Spleen (tissue), 11 donors: ENCODE results near the gene CLEC16A. TPM values are rescaled to one million over a fixed set of nuclear protein-coding genes. Genes with fewer than 3 reads are reported as not detected.

Experiments
- DNase-seq: peaks from one replicate; pipeline ENCODE4 v3.0.0-alpha.2; 2020
- H3K27ac ChIP-seq, 8 donors: fragments of 200-600 bp; sonication (generic) in 7 of 8; 1 replicate in 4 of 8; 2 replicates in 4 of 8; pipeline versions ENCODE4 v1.5.0 to v1.8.0; 2016 to 2021; ENCODE audit warnings: inconsistent platforms in 4 of 8, mild to moderate bottlenecking in 4 of 8, moderate library complexity in 1 of 8
- H3K27me3 ChIP-seq, 7 donors: fragments of 200-600 bp; sonication (generic) in 6 of 7; replicated peaks in 1 of 7; 1 replicate in 4 of 7; 2 replicates in 3 of 7; pipeline versions ENCODE4 v1.5.0 to v1.8.0; 2016 to 2021; ENCODE audit warnings: inconsistent platforms in 3 of 7, mild to moderate bottlenecking in 1 of 7
- H3K36me3 ChIP-seq, 6 donors: fragments of 200-600 bp; sonication (generic) in 5 of 6; 1 replicate in 4 of 6; 2 replicates in 2 of 6; pipeline versions ENCODE4 v1.5.0 to v1.8.0; 2016 to 2021; ENCODE audit warnings: inconsistent platforms in 2 of 6
- H3K4me1 ChIP-seq, 6 donors: fragments of 200-600 bp; sonication (generic) in 5 of 6; 1 replicate in 3 of 6; 2 replicates in 3 of 6; pipeline versions ENCODE4 v1.5.0 to v1.8.0; 2016 to 2021; ENCODE audit warnings: inconsistent platforms in 3 of 6
- H3K4me3 ChIP-seq, 8 donors: fragments of 200-600 bp; sonication (generic) in 7 of 8; 1 replicate in 4 of 8; 2 replicates in 4 of 8; pipeline versions ENCODE4 v1.5.0 to v1.8.0; 2016 to 2021; ENCODE audit warnings: inconsistent platforms in 4 of 8, mild to moderate bottlenecking in 4 of 8, moderate library complexity in 2 of 8
- H3K9me3 ChIP-seq, 8 donors: fragments of 200-600 bp; sonication (generic) in 7 of 8; 1 replicate in 4 of 8; 2 replicates in 4 of 8; pipeline versions ENCODE4 v1.5.0 to v1.8.0; 2016 to 2021; ENCODE audit warnings: inconsistent platforms in 4 of 8
- POLR2A ChIP-seq, 3 donors: fragments of 450-650 bp; IDR thresholded peaks; one replicate each; pipeline ENCODE4 v1.5.1; 2017; ENCODE audit warnings: antibody characterized with exemption in 3 of 3, mild to moderate bottlenecking in 1 of 3
- POLR2AphosphoS5 ChIP-seq, 3 donors: sonication (generic); formaldehyde crosslinking; IDR thresholded peaks; one replicate each; pipeline ENCODE4 v1.5.1; 2017; ENCODE audit warnings: antibody characterized with exemption in 3 of 3
- WGBS, 5 donors: extraction: QIAGEN DNeasy Blood & Tissue Kit in 3 of 5; methylation state at CpG; one replicate each; pipeline versions ENCODE4 v1.1.5 to v1.1.7; 2013 to 2018; 5-methylcytosine and 5-hydroxymethylcytosine counted together
- intact Hi-C: fragments of 100-400 bp; cut with DNase I; formaldehyde crosslinking; loops from one replicate; pipeline ENCODE4 v1.15.0; 2023; ENCODE audit warnings: low total_unique reads
- polyA plus RNA-seq, 3 donors: library from polyadenylated mRNA; stranded (reverse); fragments of 200-250 nt; gene quantifications; one replicate each; pipeline ENCODE4 v1.2.1, GENCODE V29; 2013
- total RNA-seq, 7 donors: library from RNA; depleted of rRNA in 3 of 7; stranded (reverse); fragments of >200 nt in 3 of 7; fragmentation: NEBNext Ultra II Directional in 4 of 7; extraction: Animal tissue kit (Norgen Biotek cat#: 25700) in 4 of 7; gene quantifications; one replicate each; pipeline versions ENCODE4 v1.1.0 to v1.2.1, GENCODE V29; 2016 to 2021
- TF ChIP-seq, protein P1 (sequence below), 11 experiments: fragments of 200-600 bp in 7 of 11; fragments of 450-650 bp in 4 of 11; sonication (generic) in 4 of 11; IDR thresholded peaks in 8 of 11; conservative IDR thresholded peaks in 3 of 11; 1 replicate in 7 of 11; 2 replicates in 4 of 11; pipeline versions ENCODE4 v1.4.0 to v1.8.0; 2016 to 2021; ENCODE audit warnings: antibody characterized with exemption in 11 of 11, inconsistent platforms in 4 of 11, mild to moderate bottlenecking in 1 of 11
- donor health status: healthy with polysubstance abuse.
- donor health status: DM: no; HTN: no; CAD: no; lungs with moderate emphysema.
- donor health status: DM: no; HTN: no; CAD: no.
- donor health status: Bipolar disorder and iron deficiency.
- donor health status: healthy.
- donor health status: DM: no; HTN: no; CAD: no.
- donor health status: DM: yes; HTN: yes; CAD: no.

Gene CLEC16A
- total and polyA plus RNA-seq, 10 donors = 7.3 to 54.6 (median 35.1) TPM

DNA sequence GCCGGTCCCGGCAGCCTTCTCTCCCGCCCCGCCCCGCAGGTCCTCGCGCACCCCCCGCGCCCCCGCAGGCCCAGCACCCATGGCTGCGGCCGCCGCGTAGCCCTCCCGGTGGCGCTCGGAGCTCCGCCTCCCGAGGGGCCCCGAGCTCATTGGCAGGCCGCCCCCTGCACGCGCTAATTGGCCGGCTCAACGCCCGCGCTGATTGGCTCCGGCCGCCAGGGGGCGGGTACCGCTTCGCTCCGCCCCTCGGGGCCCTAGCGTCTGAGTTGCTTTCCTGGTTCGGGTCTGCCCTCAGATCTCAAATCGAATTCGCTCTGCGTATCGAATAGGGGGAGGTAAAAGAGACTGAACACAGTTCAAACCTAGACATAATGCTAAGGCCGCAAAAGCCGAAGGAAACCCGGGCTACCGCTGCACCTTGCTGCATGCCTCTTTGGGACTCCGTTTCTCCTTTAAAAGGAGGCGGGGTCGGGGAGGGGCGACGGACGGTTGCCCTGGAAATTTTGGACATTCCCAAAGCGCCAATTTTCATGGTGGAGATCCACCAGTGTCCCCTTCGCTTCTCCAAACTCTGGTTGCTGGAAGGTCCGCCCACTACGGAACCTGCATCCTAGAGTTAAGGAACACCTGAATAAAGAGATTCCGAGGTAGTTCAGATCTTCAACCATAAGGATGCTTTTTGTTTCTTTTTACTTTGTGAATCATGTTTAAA is 1.9 kb upstream of the CLEC16A start, which contains the start of gene DEXI:
Gene DEXI, minus strand, starts transcription at position 117 of the 712 bp plus-strand sequence. CDS start 463 bp downstream, outside the sequence.
- peak; percentile 97 for DNase-seq
- Histone ChIP-seq H3K36me3 (no peaks in the 10 kb centered on the region), H3K27me3 (no peaks in the 10 kb centered on the region), H3K27ac (peak within 1 kb of the TSS; percentile 71 to 92 (median 86)), H3K4me3 (peak within 1 kb of the TSS; percentile 65 to 93 (median 82)), H3K4me1 (peaks cover 56 to 92% (median 87%) of the 10 kb centered on the region in 6 donors), H3K9me3 (no peaks in the 10 kb centered on the region)
- peak; percentile 94 to 96 (median 96) for TF ChIP-seq POLR2AphosphoS5 (IDR thresholded peaks at IDR 0.05)
- peak in 1 of 3 donors; percentile 27 for TF ChIP-seq POLR2A (IDR thresholded peaks at IDR 0.05)
- TF ChIP-seq, protein P1, sequence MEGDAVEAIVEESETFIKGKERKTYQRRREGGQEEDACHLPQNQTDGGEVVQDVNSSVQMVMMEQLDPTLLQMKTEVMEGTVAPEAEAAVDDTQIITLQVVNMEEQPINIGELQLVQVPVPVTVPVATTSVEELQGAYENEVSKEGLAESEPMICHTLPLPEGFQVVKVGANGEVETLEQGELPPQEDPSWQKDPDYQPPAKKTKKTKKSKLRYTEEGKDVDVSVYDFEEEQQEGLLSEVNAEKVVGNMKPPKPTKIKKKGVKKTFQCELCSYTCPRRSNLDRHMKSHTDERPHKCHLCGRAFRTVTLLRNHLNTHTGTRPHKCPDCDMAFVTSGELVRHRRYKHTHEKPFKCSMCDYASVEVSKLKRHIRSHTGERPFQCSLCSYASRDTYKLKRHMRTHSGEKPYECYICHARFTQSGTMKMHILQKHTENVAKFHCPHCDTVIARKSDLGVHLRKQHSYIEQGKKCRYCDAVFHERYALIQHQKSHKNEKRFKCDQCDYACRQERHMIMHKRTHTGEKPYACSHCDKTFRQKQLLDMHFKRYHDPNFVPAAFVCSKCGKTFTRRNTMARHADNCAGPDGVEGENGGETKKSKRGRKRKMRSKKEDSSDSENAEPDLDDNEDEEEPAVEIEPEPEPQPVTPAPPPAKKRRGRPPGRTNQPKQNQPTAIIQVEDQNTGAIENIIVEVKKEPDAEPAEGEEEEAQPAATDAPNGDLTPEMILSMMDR (IDR thresholded peaks at IDR 0.05 in 8 of 11, conservative IDR thresholded peaks at IDR 0.05 in 3 of 11) = peak in 8 of 11 experiments; percentile 14 to 67 (median 56)
- 5 to 7% (median 6%) methylated on average over 49 to 55 of the region's 55 CpGs for WGBS, 5 donors
- intact Hi-C loops = no loop called here

DNA sequence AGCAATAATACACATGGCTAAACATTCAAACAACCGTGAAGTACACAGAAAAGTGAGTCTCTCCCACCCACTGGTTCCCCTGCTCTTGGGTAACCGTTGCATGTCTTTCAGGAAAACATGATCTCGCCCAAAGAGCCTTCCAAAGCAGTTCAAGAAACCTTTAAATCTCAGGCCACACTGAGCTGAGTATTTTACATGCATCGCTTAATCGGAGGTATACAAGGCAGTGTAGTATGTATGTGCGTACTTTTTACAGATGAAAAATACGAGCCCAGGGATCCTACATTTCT is 1.4 kb upstream of the CLEC16A start:
- H3K4me1 ChIP-seq = peaks cover 51 to 91% (median 83%) of the 10 kb centered on the region in 6 donors
- intact Hi-C loops = no loop called here
- TF ChIP-seq POLR2AphosphoS5 (IDR thresholded peaks at IDR 0.05) = no peak
- TF ChIP-seq POLR2A (IDR thresholded peaks at IDR 0.05) = no peak
- TF ChIP-seq, protein P1 (IDR thresholded peaks at IDR 0.05 in 8 of 11, conservative IDR thresholded peaks at IDR 0.05 in 3 of 11) = no peak

DNA sequence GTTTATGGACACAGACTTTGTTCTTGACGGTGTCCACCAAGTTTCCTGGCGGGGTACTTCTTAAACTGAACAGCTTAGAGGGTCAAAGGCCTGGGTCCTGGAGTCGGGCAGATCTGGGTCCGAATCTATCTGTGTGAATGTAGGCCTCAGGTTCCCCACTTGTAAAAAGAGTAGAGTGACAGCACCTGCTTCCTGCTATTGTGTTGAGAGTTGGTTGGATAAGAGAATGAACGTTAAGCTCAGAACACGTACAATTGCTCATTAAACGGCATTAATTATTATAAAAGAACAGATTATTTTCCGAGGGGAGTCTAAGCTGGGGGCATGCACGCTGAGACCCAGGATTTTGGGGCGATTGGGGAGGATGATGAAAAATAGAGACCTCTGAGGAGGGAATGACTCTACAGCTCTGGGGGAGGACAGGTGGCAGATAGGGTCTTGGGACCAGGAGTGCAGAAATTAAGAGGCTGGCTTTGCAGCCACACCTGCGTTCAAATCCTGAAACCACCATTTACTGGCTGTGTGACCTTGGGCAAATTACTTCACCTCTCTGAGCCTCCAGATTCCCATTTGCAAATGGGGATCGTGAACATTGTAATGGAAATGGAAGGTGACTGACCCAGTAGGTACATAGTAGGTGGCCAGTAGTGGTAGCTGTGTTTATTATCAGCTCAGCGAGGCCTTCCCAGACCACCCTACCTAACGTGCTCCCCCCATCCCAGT is 862 bp downstream of the CLEC16A start:
- Histone ChIP-seq H3K4me3 (peak overlapping the region; percentile 56 to 98 (median 86)), H3K27ac (peak overlapping the region in 6 of 8 donors; percentile 77 to 93 (median 84)), H3K27me3 (no peaks in the 10 kb centered on the region), H3K4me1 (peaks cover 42 to 91% (median 83%) of the 10 kb centered on the region in 6 donors), H3K9me3 (no peaks in the 10 kb centered on the region), H3K36me3 (no peaks in the 10 kb centered on the region)
- TF ChIP-seq POLR2AphosphoS5 (IDR thresholded peaks at IDR 0.05) (no peak), POLR2A (IDR thresholded peaks at IDR 0.05) (no peak)
- TF ChIP-seq, protein P1 (IDR thresholded peaks at IDR 0.05 in 8 of 11, conservative IDR thresholded peaks at IDR 0.05 in 3 of 11) = no peak
- DNase-seq = no peak
- 28 to 41% (median 33%) methylated on average over 14 of the region's 14 CpGs for WGBS, 5 donors
- intact Hi-C loops = no loop called here

More for the DNA sequence above, 1.4 kb upstream of the CLEC16A start:
- WGBS, 5 donors = 77 to 88% (median 86%) methylated on average over 7 of the region's 7 CpGs
- peak overlapping the region in 5 of 8 donors; percentile 78 to 93 (median 91) for H3K4me3 ChIP-seq
- DNase-seq = no peak
- no peaks in the 10 kb centered on the region for H3K27me3 ChIP-seq
- H3K9me3 ChIP-seq = no peaks in the 10 kb centered on the region
- no peaks in the 10 kb centered on the region for H3K36me3 ChIP-seq
- peak overlapping the region in 5 of 8 donors; percentile 85 to 92 (median 87) for H3K27ac ChIP-seq

DNA sequence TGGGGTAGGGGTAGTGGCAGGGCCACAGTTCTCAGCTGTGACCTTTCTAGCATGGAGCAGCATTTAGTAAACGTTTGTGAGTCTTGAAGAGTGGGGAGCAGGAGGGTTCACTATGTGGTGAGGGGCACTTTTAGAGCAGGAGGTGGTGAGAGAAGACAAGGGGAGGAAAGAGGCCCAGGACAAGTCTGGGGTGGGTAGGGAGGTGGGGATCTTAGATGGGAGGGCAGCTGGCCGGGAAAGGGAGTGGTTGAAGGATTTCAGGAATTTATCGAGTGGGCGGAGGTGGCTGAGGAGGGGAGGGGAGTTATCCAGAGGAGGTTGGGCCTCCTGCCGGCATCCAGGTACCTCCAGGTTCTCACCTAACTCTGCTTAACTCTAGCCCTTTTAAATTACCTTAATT is 1.9 kb downstream of the CLEC16A start:
- Histone ChIP-seq H3K27me3 (no peaks in the 10 kb centered on the region), H3K4me3 (peak overlapping the region in 1 of 8 donors; percentile 98), H3K27ac (peak overlapping the region in 1 of 8 donors; percentile 17), H3K4me1 (peaks cover 34 to 91% (median 80%) of the 10 kb centered on the region in 6 donors), H3K36me3 (no peaks in the 10 kb centered on the region), H3K9me3 (no peaks in the 10 kb centered on the region)
- intact Hi-C loops = no loop called here
- no peak for TF ChIP-seq POLR2A (IDR thresholded peaks at IDR 0.05)
- TF ChIP-seq, protein P1 (IDR thresholded peaks at IDR 0.05 in 8 of 11, conservative IDR thresholded peaks at IDR 0.05 in 3 of 11) = no peak
- TF ChIP-seq POLR2AphosphoS5 (IDR thresholded peaks at IDR 0.05) = no peak
- whole genome bisulfite sequencing, 5 donors = 54 to 69% (median 65%) methylated on average over 5 of the region's 5 CpGs
- DNase-seq = no peak
